HCT116 (cell line): Measurements from ENCODE around the gene CHEK1. TPM values are rescaled to one million over a fixed set of nuclear protein-coding genes. Genes with fewer than 3 reads are reported as not detected.

Source experiments
- ATAC-seq: fragments of 200-7000 bp; cut with Tn5 transposase; 2 replicates; pipeline ENCODE4 v1.9.1; 2020; ENCODE audit warnings: mild to moderate bottlenecking, moderate library complexity
- BruUV-seq: library from RNA; stranded (reverse); fragments of 400-500 nt; replicated peaks from 2 replicates; lab custom pipeline; 2021; lab: Mats Ljungman, UMichigan
- CTCF ChIA-PET: fragments of 300-600 bp; sonication (Branson Sonifier 250); formaldehyde crosslinking; loops from one replicate; lab custom pipeline; 2021; ENCODE audit warnings: antibody characterized with exemption; lab: Charles Lee
- POLR2A ChIA-PET: fragments of 300-600, 350-600 bp; sonication (Branson Sonifier 250); formaldehyde crosslinking; loops from one replicate; lab custom pipeline; 2021; ENCODE audit warnings: antibody characterized with exemption; lab: Charles Lee
- RAD21 ChIA-PET, 2 experiments: fragments of 300-600 bp; sonication (Branson Sonifier 250); formaldehyde crosslinking; loops; one replicate each; lab custom pipeline; 2023; ENCODE audit warnings: low total read pairs in 2 of 2; ENCODE audit not compliant: uncharacterized antibody in 2 of 2, unreplicated experiment in 2 of 2, low non-redundant PET in 1 of 2; lab: Charles Lee
- DNase-seq: peaks from one replicate; pipeline ENCODE4 v3.0.0-alpha.2; 2010; ENCODE audit warnings: low read depth, low spot score
- H2AFZ ChIP-seq: fragments of 200-600 bp; shearing (Covaris generic), sonication (generic); 2 replicates; pipeline ENCODE4 v1.6.1; 2017; ENCODE audit warnings: low read depth, mixed run types, mixed read lengths, antibody characterized with exemption, low read length; ENCODE audit not compliant: poor library complexity, severe bottlenecking
- H3K27ac ChIP-seq: 2 replicates; pipeline ENCODE4 v1.5.1; 2012; ENCODE audit warnings: low read depth, low read length
- H3K27me3 ChIP-seq: fragments of 200-600 bp; sonication (generic); 2 replicates; pipeline ENCODE4 v1.6.1; 2016; ENCODE audit warnings: mixed run types, low read length, mixed read lengths; ENCODE audit not compliant: insufficient read depth
- H3K36me3 ChIP-seq, 2 experiments: fragments of 200-500 bp in 1 of 2; fragments of 200-600 bp in 1 of 2; sonication (Bioruptor generic) in 1 of 2; sonication (generic) in 1 of 2; 2 replicates each; pipeline versions ENCODE4 v1.5.1 to v1.6.1; 2014 to 2016; ENCODE audit warnings: low read length in 2 of 2, inconsistent platforms in 1 of 2, mixed read lengths in 1 of 2, mixed run types in 1 of 2; ENCODE audit not compliant: insufficient read depth in 2 of 2, control insufficient read depth in 1 of 2
- H3K4me1 ChIP-seq, 2 experiments: fragments of 200-600 bp in 1 of 2; sonication (generic) in 1 of 2; 2 replicates each; pipeline versions ENCODE4 v1.5.1 to v1.6.1; 2012 to 2017; ENCODE audit warnings: low read length in 2 of 2, inconsistent platforms in 1 of 2, mild to moderate bottlenecking in 1 of 2, mixed read lengths in 1 of 2, mixed run types in 1 of 2, moderate library complexity in 1 of 2; ENCODE audit not compliant: insufficient read depth in 2 of 2, control insufficient read depth in 1 of 2
- H3K4me2 ChIP-seq: fragments of 200-600 bp; sonication (generic); 2 replicates; pipeline ENCODE4 v1.6.1; 2017; ENCODE audit warnings: mixed run types, low read length, mixed read lengths
- H3K4me3 ChIP-seq, 2 experiments: fragments of 200-600 bp in 1 of 2; sonication (generic) in 1 of 2; replicated peaks in 1 of 2; 2 replicates each; pipeline ENCODE4 v1.5.1; 2011 to 2016; ENCODE audit warnings: low read length in 2 of 2, control low read depth in 1 of 2, low read depth in 1 of 2, mild to moderate bottlenecking in 1 of 2, mixed read lengths in 1 of 2, mixed run types in 1 of 2
- H3K79me2 ChIP-seq: fragments of 200-600 bp; sonication (generic); 2 replicates; pipeline ENCODE4 v1.6.1; 2017; ENCODE audit warnings: mild to moderate bottlenecking, mixed run types, low read length, moderate library complexity, mixed read lengths; ENCODE audit not compliant: insufficient read depth
- H3K9ac ChIP-seq: fragments of 200-600 bp; sonication (generic); 2 replicates; pipeline ENCODE4 v1.6.1; 2016; ENCODE audit warnings: low read length, mixed read lengths
- H3K9me2 ChIP-seq: fragments of 200-600 bp; sonication (generic), shearing (Covaris generic); 2 replicates; pipeline ENCODE4 v1.6.1; 2017; ENCODE audit warnings: mixed run types, mild to moderate bottlenecking, moderate library complexity; ENCODE audit not compliant: insufficient read depth
- H3K9me3 ChIP-seq, 2 experiments: fragments of 200-500 bp in 1 of 2; fragments of 200-600 bp in 1 of 2; sonication (Bioruptor generic) in 1 of 2; sonication (generic) in 1 of 2; 2 replicates each; pipeline ENCODE4 v1.6.1; 2014 to 2017; ENCODE audit warnings: low read length in 2 of 2, mixed read lengths in 2 of 2, inconsistent platforms in 1 of 2, low read depth in 1 of 2, mild to moderate bottlenecking in 1 of 2, mixed run types in 1 of 2, moderate library complexity in 1 of 2; ENCODE audit not compliant: control insufficient read depth in 1 of 2, insufficient read depth in 1 of 2
- H4K20me1 ChIP-seq: fragments of 200-600 bp; sonication (generic), shearing (Covaris generic); 2 replicates; pipeline ENCODE4 v1.6.1; 2017; ENCODE audit warnings: mixed run types, mild to moderate bottlenecking, moderate library complexity; ENCODE audit not compliant: insufficient read depth
- CTCF ChIP-seq, 3 experiments: fragments of 200-600 bp in 1 of 3; sonication (generic) in 1 of 3; IDR thresholded peaks in 2 of 3; conservative IDR thresholded peaks in 1 of 3; 2 replicates each; pipeline ENCODE4 v1.5.1; 2012 to 2017; ENCODE audit warnings: low read depth in 2 of 3, low read length in 2 of 3, antibody characterized with exemption in 1 of 3, borderline replicate concordance in 1 of 3, control low read depth in 1 of 3, mild to moderate bottlenecking in 1 of 3, mixed read lengths in 1 of 3, mixed run types in 1 of 3, moderate library complexity in 1 of 3; ENCODE audit not compliant: insufficient read depth in 1 of 3
- FOSL1 ChIP-seq: IDR thresholded peaks from 2 replicates; pipeline ENCODE4 v1.6.1; 2012; ENCODE audit warnings: low read depth
- REST ChIP-seq: IDR thresholded peaks from 2 replicates; pipeline ENCODE4 v1.6.1; 2012; ENCODE audit warnings: low read depth
- ZFX ChIP-seq: fragments of 450-650 bp; IDR thresholded peaks from 2 replicates; pipeline ENCODE4 v1.6.1; 2017
- intact Hi-C: fragments of 100-400 bp; cut with micrococcal nuclease; formaldehyde crosslinking; loops from 2 replicates; pipeline ENCODE4 v1.10.0; 2022
- total RNA-seq: library from RNA; stranded (reverse); gene quantifications from one replicate; pipeline ENCODE4 v1.2.1, GENCODE V29; 2021; ENCODE audit not compliant: unreplicated experiment

The CHEK1 gene
- total RNA-seq, 1 experiment from 2014 or later: 69.3 TPM

- H3K27ac ChIP-seq: no peak overlapping the region
- H4K20me1 ChIP-seq: no peaks in the 10 kb centered on the region
- no TSS peak for BruUV-seq
- no peaks in the 10 kb centered on the region for H3K9me2 ChIP-seq
- H3K4me1 ChIP-seq: no peaks in the 10 kb centered on the region
- no peak overlapping the region for H3K4me2 ChIP-seq
- no peaks in the 10 kb centered on the region for H3K79me2 ChIP-seq
- TF ChIP-seq FOSL1 (no peak), ZFX (no peak), REST (no peak), CTCF (IDR thresholded peaks at IDR 0.05 in 2 of 3, conservative IDR thresholded peaks at IDR 0.05 in 1 of 3; ENCODE audit: borderline replicate concordance in 1 of 3, insufficient read depth in 1 of 3, low read depth in 2 of 3, low read length in 2 of 3) (no peak)
- TF ChIP-seq, all 23 proteins: peak for 0
- DNase-seq (no peak), ATAC-seq (no peak)
- ChIA-PET RAD21 (no interaction called here), CTCF (no interaction called here), POLR2A (no interaction called here)
- no peaks in the 10 kb centered on the region for H3K9me3 ChIP-seq
- intact Hi-C loops: no loop called here
- no peaks in the 10 kb centered on the region for H3K27me3 ChIP-seq
- no peak overlapping the region for H2AFZ ChIP-seq
- no peaks in the 10 kb centered on the region for H3K36me3 ChIP-seq
- no peak overlapping the region for H3K4me3 ChIP-seq
- no peak overlapping the region for H3K9ac ChIP-seq
These were observed 67.9 kb downstream of the CHEK1 start for GRCh38 chr11:125692887-125693286.
